NT2/D1 (cell line): ENCODE measurements around the gene MYH1.

Experiments used
- SUZ12 ChIP-seq: IDR thresholded peaks from 2 replicates; pipeline ENCODE4 v1.6.1; 2011; ENCODE audit not compliant: insufficient read length, insufficient read depth; ENCODE audit errors: extremely low read depth
- YY1 ChIP-seq: IDR thresholded peaks from 2 replicates; pipeline ENCODE4 v1.6.1; 2011; ENCODE audit not compliant: insufficient read length, insufficient read depth
- ZNF274 ChIP-seq: IDR thresholded peaks from 2 replicates; pipeline ENCODE4 v1.6.1; 2011; ENCODE audit warnings: mild to moderate bottlenecking, low read depth, low read length

- TF ChIP-seq YY1 (no peak), SUZ12 (no peak), ZNF274 (no peak)
Measured at GRCh38 chr17:10549096-10549842, 30.9 kb upstream of the MYH1 start, which contains the start of gene MYH2.
